ENCODE measurements around the gene COA6.

- TF ChIP-seq CTCF (IDR thresholded peaks at IDR 0.05) = no peak
- TF ChIP-seq EP300 (IDR thresholded peaks at IDR 0.05) = no peak
- TF ChIP-seq POLR2AphosphoS5 (IDR thresholded peaks at IDR 0.05) = no peak
These were observed 12.1 kb upstream of the COA6 start for GRCh38 chr1:234361102-234361603.

All from suprapubic skin (tissue), 4 donors.